K562 (cell line): ENCODE measurements around the gene VIPR1.

Experiments used
- BRCA1 ChIP-seq, 2 experiments: fragments of 450-650 bp in 1 of 2; sonication (generic) in 1 of 2; formaldehyde crosslinking in 1 of 2; IDR thresholded peaks; 2 replicates each; pipeline versions ENCODE4 v1.5.0 to v1.6.1; 2017 to 2020; ENCODE audit warnings: mild to moderate bottlenecking in 1 of 2, missing genetic modification reagents in 1 of 2
- ELK1 ChIP-seq: sonication (generic); formaldehyde crosslinking; IDR thresholded peaks from 2 replicates; pipeline ENCODE4 v1.8.1; 2022; ENCODE audit warnings: missing genetic modification reagents
- EP300 ChIP-seq: IDR thresholded peaks from 2 replicates; pipeline ENCODE4 v1.6.1; 2012; ENCODE audit warnings: low read length, improper control_type of control experiment
- ESRRA ChIP-seq: fragments of 450-650 bp; IDR thresholded peaks from 2 replicates; pipeline ENCODE4 v1.6.1; 2014; ENCODE audit warnings: low read depth, mild to moderate bottlenecking, moderate library complexity, borderline replicate concordance
- MTA1 ChIP-seq: fragments of 450-650 bp; IDR thresholded peaks from 2 replicates; pipeline ENCODE4 v1.6.1; 2017; ENCODE audit warnings: borderline replicate concordance
- POLR2A ChIP-seq: fragments of 450-650 bp; conservative IDR thresholded peaks from 2 replicates; pipeline ENCODE4 v1.6.1; 2016
- SIN3B ChIP-seq: fragments of 450-650 bp; IDR thresholded peaks from 2 replicates; pipeline ENCODE4 v1.6.1; 2017; ENCODE audit warnings: low read depth, mild to moderate bottlenecking, moderate library complexity
- ZNF217 ChIP-seq: sonication (generic); formaldehyde crosslinking; IDR thresholded peaks from 2 replicates; pipeline ENCODE4 v1.8.0; 2022; ENCODE audit warnings: mild to moderate bottlenecking, missing genetic modification reagents
- ZNF311 ChIP-seq: fragments of 250-450 bp; sonication (Bioruptor Pico); IDR thresholded peaks from 2 replicates; pipeline ENCODE4 v1.4.0; 2020; ENCODE audit warnings: mild to moderate bottlenecking, moderate library complexity
- TF ChIP-seq, protein P1 (sequence below): fragments of 250-450 bp; sonication (Bioruptor Pico); IDR thresholded peaks from 2 replicates; pipeline ENCODE4 v1.8.0; 2021; ENCODE audit warnings: borderline replicate concordance, mild to moderate bottlenecking, moderate library complexity; ENCODE audit not compliant: poor library complexity, severe bottlenecking
- TF ChIP-seq, protein P2 (sequence below), 3 experiments: IDR thresholded peaks in 2 of 3; conservative IDR thresholded peaks in 1 of 3; 2 replicates each; pipeline ENCODE4 v1.5.1; 2011 to 2012; ENCODE audit warnings: low read length in 3 of 3, mild to moderate bottlenecking in 3 of 3, control low read depth in 2 of 3, improper control_type of control experiment in 1 of 3, inconsistent platforms in 1 of 3, low read depth in 1 of 3, mixed read lengths in 1 of 3, moderate library complexity in 1 of 3; ENCODE audit not compliant: insufficient read depth in 2 of 3
- TF ChIP-seq, protein P3 (sequence below): sonication (generic); formaldehyde crosslinking; IDR thresholded peaks from 2 replicates; pipeline ENCODE4 v1.8.0; 2023; ENCODE audit warnings: mild to moderate bottlenecking, missing genetic modification reagents

DNA sequence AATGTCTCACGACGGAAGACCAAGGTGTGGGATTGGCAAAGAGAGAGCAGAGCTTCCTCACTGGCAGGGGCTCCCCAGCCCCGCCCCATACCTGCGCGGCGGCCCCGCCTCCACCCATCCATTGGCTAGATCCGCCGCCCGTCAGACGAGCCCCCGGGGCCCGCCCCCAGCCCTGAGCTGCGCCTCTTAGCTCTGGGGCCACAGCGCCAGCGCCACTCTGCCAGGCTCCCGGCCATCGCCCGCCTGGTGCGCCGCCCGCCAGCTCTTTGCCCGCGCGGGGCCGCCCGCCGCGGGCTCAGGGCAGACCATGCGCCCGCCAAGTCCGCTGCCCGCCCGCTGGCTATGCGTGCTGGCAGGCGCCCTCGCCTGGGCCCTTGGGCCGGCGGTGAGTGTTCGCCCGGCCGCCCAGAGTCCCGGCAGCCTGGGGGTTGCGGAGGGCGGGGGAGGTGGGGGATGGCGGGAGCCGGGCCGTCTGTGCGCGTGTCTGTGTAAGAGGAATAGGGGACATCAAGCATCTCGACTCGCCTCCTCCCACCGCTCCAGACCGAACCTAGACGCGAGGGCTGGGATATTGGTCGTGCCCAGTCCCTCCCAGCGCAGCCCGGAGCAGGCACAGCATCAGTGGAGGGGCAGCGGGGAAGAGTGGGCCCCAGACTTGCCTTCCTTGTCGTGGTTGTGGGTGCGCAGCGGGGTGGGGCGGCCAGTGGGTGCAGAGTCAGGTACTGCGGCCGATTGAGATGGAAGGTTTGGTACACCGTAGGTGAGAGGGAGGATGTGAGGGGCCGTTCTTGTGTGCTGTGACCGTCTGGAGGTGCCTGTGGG is at the start of gene VIPR1:
- TF ChIP-seq, protein P1, sequence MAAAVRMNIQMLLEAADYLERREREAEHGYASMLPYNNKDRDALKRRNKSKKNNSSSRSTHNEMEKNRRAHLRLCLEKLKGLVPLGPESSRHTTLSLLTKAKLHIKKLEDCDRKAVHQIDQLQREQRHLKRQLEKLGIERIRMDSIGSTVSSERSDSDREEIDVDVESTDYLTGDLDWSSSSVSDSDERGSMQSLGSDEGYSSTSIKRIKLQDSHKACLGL (CRISPR knock-in tag): no peak
- TF ChIP-seq, protein P2, sequence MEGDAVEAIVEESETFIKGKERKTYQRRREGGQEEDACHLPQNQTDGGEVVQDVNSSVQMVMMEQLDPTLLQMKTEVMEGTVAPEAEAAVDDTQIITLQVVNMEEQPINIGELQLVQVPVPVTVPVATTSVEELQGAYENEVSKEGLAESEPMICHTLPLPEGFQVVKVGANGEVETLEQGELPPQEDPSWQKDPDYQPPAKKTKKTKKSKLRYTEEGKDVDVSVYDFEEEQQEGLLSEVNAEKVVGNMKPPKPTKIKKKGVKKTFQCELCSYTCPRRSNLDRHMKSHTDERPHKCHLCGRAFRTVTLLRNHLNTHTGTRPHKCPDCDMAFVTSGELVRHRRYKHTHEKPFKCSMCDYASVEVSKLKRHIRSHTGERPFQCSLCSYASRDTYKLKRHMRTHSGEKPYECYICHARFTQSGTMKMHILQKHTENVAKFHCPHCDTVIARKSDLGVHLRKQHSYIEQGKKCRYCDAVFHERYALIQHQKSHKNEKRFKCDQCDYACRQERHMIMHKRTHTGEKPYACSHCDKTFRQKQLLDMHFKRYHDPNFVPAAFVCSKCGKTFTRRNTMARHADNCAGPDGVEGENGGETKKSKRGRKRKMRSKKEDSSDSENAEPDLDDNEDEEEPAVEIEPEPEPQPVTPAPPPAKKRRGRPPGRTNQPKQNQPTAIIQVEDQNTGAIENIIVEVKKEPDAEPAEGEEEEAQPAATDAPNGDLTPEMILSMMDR (IDR thresholded peaks at IDR 0.05 in 2 of 3, conservative IDR thresholded peaks at IDR 0.05 in 1 of 3; ENCODE audit: insufficient read depth in 2 of 3, low read depth in 1 of 3, low read length in 3 of 3): no peak
- TF ChIP-seq ZNF217 (CRISPR knock-in tag) (no peak), MTA1 (no peak), ZNF311 (CRISPR knock-in tag) (no peak), SIN3B (no peak), EP300 (no peak), ELK1 (CRISPR knock-in tag) (no peak), POLR2A (no peak), BRCA1 (IDR thresholded peaks at IDR 0.05) (no peak), BRCA1 (CRISPR knock-in tag; IDR thresholded peaks at IDR 0.05) (no peak), ESRRA (no peak)
- TF ChIP-seq, protein P3, sequence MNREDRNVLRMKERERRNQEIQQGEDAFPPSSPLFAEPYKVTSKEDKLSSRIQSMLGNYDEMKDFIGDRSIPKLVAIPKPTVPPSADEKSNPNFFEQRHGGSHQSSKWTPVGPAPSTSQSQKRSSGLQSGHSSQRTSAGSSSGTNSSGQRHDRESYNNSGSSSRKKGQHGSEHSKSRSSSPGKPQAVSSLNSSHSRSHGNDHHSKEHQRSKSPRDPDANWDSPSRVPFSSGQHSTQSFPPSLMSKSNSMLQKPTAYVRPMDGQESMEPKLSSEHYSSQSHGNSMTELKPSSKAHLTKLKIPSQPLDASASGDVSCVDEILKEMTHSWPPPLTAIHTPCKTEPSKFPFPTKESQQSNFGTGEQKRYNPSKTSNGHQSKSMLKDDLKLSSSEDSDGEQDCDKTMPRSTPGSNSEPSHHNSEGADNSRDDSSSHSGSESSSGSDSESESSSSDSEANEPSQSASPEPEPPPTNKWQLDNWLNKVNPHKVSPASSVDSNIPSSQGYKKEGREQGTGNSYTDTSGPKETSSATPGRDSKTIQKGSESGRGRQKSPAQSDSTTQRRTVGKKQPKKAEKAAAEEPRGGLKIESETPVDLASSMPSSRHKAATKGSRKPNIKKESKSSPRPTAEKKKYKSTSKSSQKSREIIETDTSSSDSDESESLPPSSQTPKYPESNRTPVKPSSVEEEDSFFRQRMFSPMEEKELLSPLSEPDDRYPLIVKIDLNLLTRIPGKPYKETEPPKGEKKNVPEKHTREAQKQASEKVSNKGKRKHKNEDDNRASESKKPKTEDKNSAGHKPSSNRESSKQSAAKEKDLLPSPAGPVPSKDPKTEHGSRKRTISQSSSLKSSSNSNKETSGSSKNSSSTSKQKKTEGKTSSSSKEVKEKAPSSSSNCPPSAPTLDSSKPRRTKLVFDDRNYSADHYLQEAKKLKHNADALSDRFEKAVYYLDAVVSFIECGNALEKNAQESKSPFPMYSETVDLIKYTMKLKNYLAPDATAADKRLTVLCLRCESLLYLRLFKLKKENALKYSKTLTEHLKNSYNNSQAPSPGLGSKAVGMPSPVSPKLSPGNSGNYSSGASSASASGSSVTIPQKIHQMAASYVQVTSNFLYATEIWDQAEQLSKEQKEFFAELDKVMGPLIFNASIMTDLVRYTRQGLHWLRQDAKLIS (CRISPR knock-in tag): no peak
